SIG-M5 (cell line): ENCODE data around the gene QPRT.
"Not testable (repeated sequence)": the region's sequence is repeated elsewhere in the genome, so short reads cannot be mapped to it uniquely, and the experiment has no call there.

Source experiments
- DNase-seq: peaks from one replicate; lab custom pipeline; 2025; lab: John Stamatoyannopoulos, UW

QPRT gene

DNA sequence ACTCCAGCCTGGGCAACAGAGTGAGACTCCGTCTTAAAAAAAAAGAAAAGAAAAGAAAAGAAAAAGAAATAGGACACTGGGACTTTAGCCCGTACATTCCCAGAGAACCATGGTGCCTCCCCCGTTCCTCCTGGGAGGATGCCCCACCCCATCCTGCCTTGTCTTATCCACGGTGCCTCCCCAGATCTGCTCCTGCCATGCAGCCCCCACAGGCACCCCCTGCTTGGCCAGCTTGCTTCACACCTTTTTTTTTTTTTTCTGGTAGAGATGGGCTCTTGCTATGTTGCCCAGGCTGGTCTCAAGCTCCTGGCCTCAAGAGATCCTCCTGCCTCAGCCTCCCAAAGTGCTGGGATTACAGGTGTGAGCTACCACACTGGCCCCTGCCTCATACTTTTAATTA is 67.5 kb downstream of the QPRT start:
- not testable (repeated sequence) for DNase-seq
